Thoracic aorta (tissue), 2 donors: Measurements from ENCODE around the gene DRD3. TPM values are rescaled to one million over a fixed set of nuclear protein-coding genes. Genes with fewer than 3 reads are reported as not detected.

Source experiments
- ATAC-seq: fragments of 150-250 bp; one replicate; pipeline ENCODE4 v1.8.0; 2017; ENCODE audit warnings: low read depth; ENCODE audit not compliant: insufficient number of reproducible peaks, low FRiP score
- DNase-seq: peaks from one replicate; pipeline ENCODE4 v3.0.0-alpha.2; 2020; ENCODE audit warnings: low spot score
- H3K27ac ChIP-seq, 2 donors: fragments of 200-600 bp; sonication (generic); 1 replicate in 1 of 2; 2 replicates in 1 of 2; pipeline ENCODE4 v1.5.1; 2016; ENCODE audit warnings: mild to moderate bottlenecking in 2 of 2, moderate library complexity in 2 of 2
- H3K27me3 ChIP-seq: fragments of 200-600 bp; sonication (generic); replicated peaks from 2 replicates; pipeline ENCODE4 v1.6.0; 2016; ENCODE audit warnings: mild to moderate bottlenecking; ENCODE audit not compliant: insufficient read depth
- H3K36me3 ChIP-seq: fragments of 200-600 bp; sonication (generic); one replicate; pipeline ENCODE4 v1.5.1; 2016
- H3K4me1 ChIP-seq, 2 donors: fragments of 200-600 bp; sonication (generic); 1 replicate in 1 of 2; 2 replicates in 1 of 2; pipeline versions ENCODE4 v1.5.1 to v1.6.0; 2016; ENCODE audit warnings: low read depth in 2 of 2, mild to moderate bottlenecking in 1 of 2; ENCODE audit not compliant: control insufficient read depth in 1 of 2
- H3K4me3 ChIP-seq: fragments of 200-600 bp; sonication (generic); 2 replicates; pipeline ENCODE4 v1.5.1; 2016; ENCODE audit warnings: mild to moderate bottlenecking
- H3K9me3 ChIP-seq: fragments of 200-600 bp; sonication (generic); 2 replicates; pipeline ENCODE4 v1.5.1; 2016
- CTCF ChIP-seq: fragments of 200-600 bp; sonication (generic); IDR thresholded peaks from one replicate; pipeline ENCODE4 v1.5.1; 2019; ENCODE audit warnings: antibody characterized with exemption
- total RNA-seq, 2 donors: library from RNA; depleted of rRNA; stranded (reverse); fragments of >200 nt; gene quantifications; one replicate each; pipeline versions ENCODE4 v1.1.0 to v1.2.3, GENCODE V29; 2016

Gene DRD3
- total RNA-seq, 2 donors from 2014 or later = not detected

GRCh38 chr3:114221165-114221880, 42.5 kb upstream of the DRD3 start:
- DNase-seq = no peak
- no peak for ATAC-seq
- no peak overlapping the region for H3K27ac ChIP-seq
- no peaks in the 10 kb centered on the region for H3K27me3 ChIP-seq
- no peaks in the 10 kb centered on the region for H3K4me1 ChIP-seq
- no peak overlapping the region for H3K4me3 ChIP-seq
- TF ChIP-seq CTCF = no peak
- no peaks in the 10 kb centered on the region for H3K36me3 ChIP-seq
- peaks cover 5% of the 10 kb centered on the region for H3K9me3 ChIP-seq

GRCh38 chr3:114219741-114220140, 40.9 kb upstream of the DRD3 start:
- DNase-seq (no peak), ATAC-seq (no peak)
- Histone ChIP-seq H3K4me1 (no peaks in the 10 kb centered on the region), H3K4me3 (no peak overlapping the region), H3K36me3 (no peaks in the 10 kb centered on the region), H3K27me3 (no peaks in the 10 kb centered on the region), H3K9me3 (no peaks in the 10 kb centered on the region), H3K27ac (no peak overlapping the region)
- TF ChIP-seq CTCF = no peak

- H3K27me3 ChIP-seq = no peaks in the 10 kb centered on the region
- H3K4me3 ChIP-seq = no peak overlapping the region
- no peak for ATAC-seq
- no peaks in the 10 kb centered on the region for H3K9me3 ChIP-seq
- TF ChIP-seq CTCF = no peak
- no peak overlapping the region for H3K27ac ChIP-seq
- DNase-seq = no peak
- H3K36me3 ChIP-seq = no peaks in the 10 kb centered on the region
- peaks cover 0 to 2% of the 10 kb centered on the region in 2 donors for H3K4me1 ChIP-seq
Measured at GRCh38 chr3:114218578-114219185, 39.8 kb upstream of the DRD3 start.

- ATAC-seq (no peak), DNase-seq (no peak)
- no peak overlapping the region for H3K27ac ChIP-seq
- H3K27me3 ChIP-seq = no peaks in the 10 kb centered on the region
- peaks cover 0 to 6% of the 10 kb centered on the region in 2 donors for H3K4me1 ChIP-seq
- no peak overlapping the region for H3K4me3 ChIP-seq
- TF ChIP-seq CTCF = no peak
- H3K9me3 ChIP-seq = no peaks in the 10 kb centered on the region
- H3K36me3 ChIP-seq = no peaks in the 10 kb centered on the region
Measured at GRCh38 chr3:114218006-114218405, 39.2 kb upstream of the DRD3 start.

GRCh38 chr3:114217266-114217665, 38.4 kb upstream of the DRD3 start:
- ATAC-seq (no peak), DNase-seq (no peak)
- Histone ChIP-seq H3K27me3 (no peaks in the 10 kb centered on the region), H3K9me3 (no peaks in the 10 kb centered on the region), H3K4me1 (peaks cover 0 to 6% of the 10 kb centered on the region in 2 donors), H3K4me3 (no peak overlapping the region), H3K36me3 (no peaks in the 10 kb centered on the region), H3K27ac (no peak overlapping the region)
- no peak for TF ChIP-seq CTCF
